Endothelial cell of umbilical vein (primary cell): Measurements from ENCODE around the gene SWT1. TPM values are rescaled to one million over a fixed set of nuclear protein-coding genes. Genes with fewer than 3 reads are reported as not detected.

ENCODE experiments used
- BruUV-seq: library from RNA; stranded (reverse); fragments of 400-500 nt; replicated peaks from 2 replicates; lab custom pipeline; 2021; lab: Mats Ljungman, UMichigan
- CTCF ChIA-PET: fragments of 300-600, 350-600 bp; sonication (Branson Sonifier 250); formaldehyde crosslinking; loops from one replicate; lab custom pipeline; 2021; ENCODE audit warnings: antibody characterized with exemption, inconsistent platforms; lab: Charles Lee
- POLR2A ChIA-PET: fragments of 300-600, 350-600 bp; sonication (Branson Sonifier 250); formaldehyde crosslinking; loops from one replicate; lab custom pipeline; 2021; ENCODE audit warnings: antibody characterized with exemption, inconsistent platforms; lab: Charles Lee
- DNase-seq: peaks from one replicate; pipeline ENCODE4 v3.0.0-alpha.2; 2011; ENCODE audit warnings: low read depth, low spot score
- FAIRE-seq: peaks from 2 replicates; lab custom pipeline; 2011; peaks lifted over from hg19 to GRCh38; lab: Jason Lieb, UNC
- H2AFZ ChIP-seq: 2 replicates; pipeline ENCODE4 v1.6.0; 2012; ENCODE audit warnings: low read depth, low read length, control low read depth, inconsistent platforms
- H3K27ac ChIP-seq: 2 replicates; pipeline ENCODE4 v1.5.1; 2011; ENCODE audit warnings: low read depth, mild to moderate bottlenecking, control low read depth, low read length, moderate library complexity; ENCODE audit not compliant: insufficient read depth
- H3K27me3 ChIP-seq, 2 experiments: 2 replicates each; pipeline versions ENCODE4 v1.6.0 to v1.6.1; 2011; ENCODE audit warnings: low read length in 2 of 2, mixed read lengths in 1 of 2; ENCODE audit not compliant: control insufficient read depth in 2 of 2, insufficient read depth in 2 of 2
- H3K36me3 ChIP-seq, 2 experiments: 2 replicates in 1 of 2; 3 replicates in 1 of 2; pipeline ENCODE4 v1.5.1; 2011; ENCODE audit warnings: low read length in 2 of 2, mild to moderate bottlenecking in 1 of 2, moderate library complexity in 1 of 2; ENCODE audit not compliant: control insufficient read depth in 2 of 2, insufficient read depth in 2 of 2; ENCODE audit errors: extremely low read depth in 1 of 2
- H3K4me1 ChIP-seq: 3 replicates; pipeline ENCODE4 v1.5.1; 2011; ENCODE audit warnings: mild to moderate bottlenecking, low read length; ENCODE audit not compliant: control insufficient read depth, insufficient read depth; ENCODE audit errors: extremely low read depth
- H3K4me2 ChIP-seq: 2 replicates; pipeline ENCODE4 v1.6.1; 2011; ENCODE audit warnings: low read length, control low read depth, mixed read lengths; ENCODE audit not compliant: insufficient read depth
- H3K4me3 ChIP-seq, 3 experiments: fragments of 200-600 bp in 1 of 3; sonication (generic), shearing (Covaris generic) in 1 of 3; replicated peaks in 1 of 3; 2 replicates each; pipeline ENCODE4 v1.5.1; 2011 to 2016; ENCODE audit warnings: control low read depth in 3 of 3, low read length in 3 of 3, mild to moderate bottlenecking in 2 of 3, inconsistent platforms in 1 of 3, low read depth in 1 of 3, moderate library complexity in 1 of 3; ENCODE audit not compliant: insufficient read depth in 1 of 3
- H3K79me2 ChIP-seq: 2 replicates; pipeline ENCODE4 v1.6.0; 2012; ENCODE audit warnings: low read length, inconsistent platforms; ENCODE audit not compliant: control insufficient read depth, insufficient read depth
- H3K9ac ChIP-seq: replicated peaks from 2 replicates; pipeline ENCODE3; 2011; ENCODE audit warnings: low read length, control low read depth; ENCODE audit not compliant: insufficient read depth; ENCODE audit errors: extremely low read depth
- H3K9me1 ChIP-seq: replicated peaks from 3 replicates; pipeline ENCODE4 v1.6.0; 2011; ENCODE audit warnings: mild to moderate bottlenecking, low read length; ENCODE audit not compliant: control insufficient read depth, insufficient read depth; ENCODE audit errors: extremely low read depth
- H3K9me3 ChIP-seq: replicated peaks from 2 replicates; pipeline ENCODE4 v1.5.1; 2012; ENCODE audit warnings: low read length, inconsistent platforms; ENCODE audit not compliant: control insufficient read depth, insufficient read depth
- H4K20me1 ChIP-seq: replicated peaks from 2 replicates; pipeline ENCODE3; 2011; ENCODE audit warnings: mild to moderate bottlenecking, low read length; ENCODE audit not compliant: control insufficient read depth, insufficient read depth; ENCODE audit errors: extremely low read depth
- EZH2 ChIP-seq: IDR thresholded peaks from 2 replicates; pipeline ENCODE4 v1.6.1; 2012; ENCODE audit warnings: borderline replicate concordance, low read depth, mild to moderate bottlenecking, moderate library complexity, low read length, inconsistent platforms; ENCODE audit not compliant: severe bottlenecking
- FOS ChIP-seq: IDR thresholded peaks from 2 replicates; pipeline ENCODE4 v1.6.1; 2011; ENCODE audit warnings: mild to moderate bottlenecking, low read length, moderate library complexity, borderline replicate concordance; ENCODE audit not compliant: insufficient read depth
- GATA2 ChIP-seq: IDR thresholded peaks from 2 replicates; pipeline ENCODE4 v1.7.0; 2011; ENCODE audit warnings: low read depth, mild to moderate bottlenecking, moderate library complexity, mixed read lengths, low read length; ENCODE audit not compliant: insufficient read length, insufficient read depth
- JUN ChIP-seq: IDR thresholded peaks from 2 replicates; pipeline ENCODE4 v1.6.1; 2011; ENCODE audit warnings: borderline replicate concordance, low read depth; ENCODE audit not compliant: insufficient read length, insufficient read depth
- MYC ChIP-seq: IDR thresholded peaks from one replicate; pipeline ENCODE4 v1.6.1; 2011; ENCODE audit warnings: mild to moderate bottlenecking, low read depth, low read length
- POLR2A ChIP-seq: IDR thresholded peaks from 2 replicates; pipeline ENCODE4 v1.6.1; 2012; ENCODE audit warnings: low read depth, mild to moderate bottlenecking, control low read depth, low read length
- POLR2AphosphoS5 ChIP-seq: IDR thresholded peaks from 2 replicates; pipeline ENCODE4 v1.6.1; 2012; ENCODE audit warnings: low read depth, mild to moderate bottlenecking, control low read depth, low read length, moderate library complexity; ENCODE audit not compliant: insufficient read depth
- dilution Hi-C: fragments of 300-500 bp; cut with MboI; formaldehyde crosslinking; loops from one replicate; pipeline ENCODE4 v1.15.0; 2019; ENCODE audit warnings: low sequenced_read_pairs; ENCODE audit not compliant: extremely low pct_ligation_motif_present
- intact Hi-C: fragments of 100-400 bp; cut with micrococcal nuclease; formaldehyde crosslinking; loops from one replicate; pipeline ENCODE4 v1.10.0; 2022
- polyA plus RNA-seq, 4 experiments: library from polyadenylated mRNA; depleted of rRNA in 3 of 4; stranded (reverse) in 3 of 4; unstranded in 1 of 4; fragments of >200 nt; gene quantifications; 2 replicates each; pipeline versions ENCODE4 v1.2.1 to v1.2.3, GENCODE V29; 2011 to 2012; ENCODE audit warnings: missing spikeins in 1 of 4
- total RNA-seq: library from RNA; stranded (reverse); gene quantifications from 2 replicates; pipeline ENCODE4 v1.2.3, GENCODE V29; 2021
- TF ChIP-seq, protein P1 (sequence below), 2 donors: IDR thresholded peaks; 1 replicate in 1 of 2; 2 replicates in 1 of 2; pipeline ENCODE4 v1.5.1; 2011; ENCODE audit warnings: low read length in 2 of 2, mild to moderate bottlenecking in 2 of 2, moderate library complexity in 2 of 2, control low read depth in 1 of 2, inconsistent platforms in 1 of 2, low read depth in 1 of 2; ENCODE audit not compliant: insufficient read depth in 1 of 2; ENCODE audit errors: extremely low read depth in 1 of 2
- TF ChIP-seq, protein P2 (sequence below): IDR thresholded peaks from 2 replicates; pipeline ENCODE4 v1.6.1; 2011; ENCODE audit not compliant: insufficient read depth, insufficient read length

Gene SWT1
- total and polyA plus RNA-seq, 2 donors (not counting 3 experiments of a cell fraction or from before 2014, with no cell fraction given), result 1.0 to 4.3 TPM

DNA sequence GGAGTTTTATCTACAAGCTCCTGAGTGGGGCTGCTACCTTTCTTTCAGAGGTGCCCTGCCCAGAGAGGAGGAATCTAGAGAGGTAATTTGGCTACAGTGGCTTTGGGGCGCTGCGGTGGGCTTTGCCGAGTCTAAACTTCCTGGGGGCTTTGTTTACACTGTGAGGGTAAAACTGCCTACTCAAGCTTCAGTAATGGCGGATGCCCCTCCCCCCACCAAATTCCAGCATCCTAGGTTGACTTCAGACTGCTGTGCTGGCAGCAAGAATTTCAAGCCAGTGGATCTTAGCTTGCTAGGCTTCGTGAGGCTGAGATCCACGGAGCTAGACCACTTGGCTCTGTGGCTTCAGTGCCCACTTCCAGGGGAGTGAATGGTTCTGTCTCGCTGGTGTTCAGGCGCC is 43.9 kb downstream of the SWT1 start:
- Histone ChIP-seq H3K9ac (no peak overlapping the region), H3K9me3 (no peaks in the 10 kb centered on the region), H3K27me3 (no peaks in the 10 kb centered on the region), H3K4me1 (no peaks in the 10 kb centered on the region), H3K27ac (no peak overlapping the region), H4K20me1 (no peaks in the 10 kb centered on the region), H3K4me2 (no peak overlapping the region), H3K36me3 (no peaks in the 10 kb centered on the region), H3K79me2 (no peaks in the 10 kb centered on the region), H3K4me3 (no peak overlapping the region), H3K9me1 (no peaks in the 10 kb centered on the region), H2AFZ (no peak overlapping the region)
- FAIRE-seq (no peak), DNase-seq (no peak)
- ChIA-PET CTCF (no interaction called here), POLR2A (no interaction called here)
- BruUV-seq, result no TSS peak
- dilution Hi-C loops, result no loop called here
- TF ChIP-seq POLR2AphosphoS5, result no peak
- no peak for TF ChIP-seq POLR2A
- no peak for TF ChIP-seq MYC
- TF ChIP-seq, protein P1, sequence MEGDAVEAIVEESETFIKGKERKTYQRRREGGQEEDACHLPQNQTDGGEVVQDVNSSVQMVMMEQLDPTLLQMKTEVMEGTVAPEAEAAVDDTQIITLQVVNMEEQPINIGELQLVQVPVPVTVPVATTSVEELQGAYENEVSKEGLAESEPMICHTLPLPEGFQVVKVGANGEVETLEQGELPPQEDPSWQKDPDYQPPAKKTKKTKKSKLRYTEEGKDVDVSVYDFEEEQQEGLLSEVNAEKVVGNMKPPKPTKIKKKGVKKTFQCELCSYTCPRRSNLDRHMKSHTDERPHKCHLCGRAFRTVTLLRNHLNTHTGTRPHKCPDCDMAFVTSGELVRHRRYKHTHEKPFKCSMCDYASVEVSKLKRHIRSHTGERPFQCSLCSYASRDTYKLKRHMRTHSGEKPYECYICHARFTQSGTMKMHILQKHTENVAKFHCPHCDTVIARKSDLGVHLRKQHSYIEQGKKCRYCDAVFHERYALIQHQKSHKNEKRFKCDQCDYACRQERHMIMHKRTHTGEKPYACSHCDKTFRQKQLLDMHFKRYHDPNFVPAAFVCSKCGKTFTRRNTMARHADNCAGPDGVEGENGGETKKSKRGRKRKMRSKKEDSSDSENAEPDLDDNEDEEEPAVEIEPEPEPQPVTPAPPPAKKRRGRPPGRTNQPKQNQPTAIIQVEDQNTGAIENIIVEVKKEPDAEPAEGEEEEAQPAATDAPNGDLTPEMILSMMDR (IDR thresholded peaks at IDR 0.05; ENCODE audit: extremely low read depth in 1 of 2, insufficient read depth in 1 of 2, low read depth in 1 of 2, low read length in 2 of 2), result no peak
- TF ChIP-seq GATA2, result no peak
- TF ChIP-seq JUN, result no peak
- TF ChIP-seq EZH2, result no peak
- TF ChIP-seq, protein P2, sequence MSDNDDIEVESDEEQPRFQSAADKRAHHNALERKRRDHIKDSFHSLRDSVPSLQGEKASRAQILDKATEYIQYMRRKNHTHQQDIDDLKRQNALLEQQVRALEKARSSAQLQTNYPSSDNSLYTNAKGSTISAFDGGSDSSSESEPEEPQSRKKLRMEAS, result no peak
- TF ChIP-seq FOS, result no peak
- intact Hi-C loops, result no loop called here
